Stimulated activated CD8-positive, alpha-beta memory T cell treated with anti-CD3 and anti-CD28 coated beads, Interleukin-2, amount 100 ng/mL, for 1 hour (primary cell): Measurements from ENCODE around the gene NTRK3.
A peak's percentile ranks its signal among the peaks of the same experiment; 100 is the strongest.

ENCODE experiments used
- DNase-seq, 2 donors: peaks; one replicate each; pipeline ENCODE4 v3.0.0-alpha.2; 2020; ENCODE audit warnings: low read depth in 2 of 2

Gene NTRK3

DNA sequence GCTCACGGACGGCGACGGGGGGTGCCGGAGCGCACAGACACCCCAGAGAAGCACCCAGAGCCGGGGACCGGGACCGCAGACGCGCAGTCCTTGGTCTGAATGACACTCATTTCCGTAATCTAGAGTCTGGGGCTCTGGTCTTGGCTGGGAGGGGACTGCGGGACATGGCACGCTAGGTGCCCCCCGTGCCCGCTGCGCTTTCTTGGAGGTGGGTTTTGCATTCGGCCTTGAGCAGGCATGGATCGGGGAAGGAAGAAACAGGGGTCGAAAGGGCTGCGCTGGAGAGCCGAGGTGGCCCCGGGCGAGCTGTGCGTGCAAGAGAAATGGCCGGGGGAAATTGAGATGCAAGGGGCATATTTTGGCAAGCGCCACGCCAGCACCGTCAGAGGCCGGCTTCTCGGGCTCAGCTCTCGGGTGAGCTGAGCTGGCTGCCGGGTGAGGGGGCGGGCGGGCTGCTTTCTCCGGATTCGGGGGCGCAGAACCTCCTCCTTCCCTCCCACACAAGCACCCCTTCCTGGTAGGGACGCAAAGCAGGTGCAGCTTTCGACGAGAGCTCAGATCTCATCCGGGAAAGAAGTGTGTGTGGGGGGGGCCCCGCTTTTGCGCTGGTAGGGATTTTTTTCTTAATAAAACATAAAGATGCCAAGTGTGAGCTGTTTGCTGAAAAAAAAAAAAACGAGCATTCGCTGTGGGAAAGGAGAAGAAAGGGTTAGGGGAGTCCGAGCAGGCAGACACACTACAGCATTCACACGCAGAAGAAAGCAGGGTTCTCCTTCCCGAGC, 963 bp upstream of the NTRK3 start:
- DNase-seq, result no peak

GRCh38 chr15:88255484-88256278, 858 bp downstream of the NTRK3 start:
- no peak for DNase-seq

- no peak for DNase-seq
Measured at GRCh38 chr15:88255087-88255483, 1.5 kb downstream of the NTRK3 start.

DNA sequence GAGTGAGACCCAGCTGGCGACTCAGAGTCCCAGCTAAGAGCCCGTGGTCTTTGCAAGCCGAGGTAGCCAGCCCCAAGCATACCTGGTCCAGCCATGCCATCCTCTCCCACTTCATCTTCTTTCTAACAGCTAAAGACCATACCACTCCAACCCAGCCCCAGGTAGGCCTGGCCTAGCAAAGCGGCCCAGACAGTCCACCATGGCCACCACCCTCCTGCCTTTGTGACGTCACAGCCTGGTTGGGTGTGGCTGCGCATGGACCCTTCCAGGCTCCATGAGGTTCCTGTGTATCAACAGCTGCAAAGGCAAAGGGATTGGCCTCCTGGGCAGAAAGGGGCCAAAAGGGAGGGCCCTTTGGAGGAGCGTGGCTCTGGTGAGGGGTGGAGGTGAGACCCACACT, 4.1 kb downstream of the NTRK3 start:
- no peak for DNase-seq

DNA sequence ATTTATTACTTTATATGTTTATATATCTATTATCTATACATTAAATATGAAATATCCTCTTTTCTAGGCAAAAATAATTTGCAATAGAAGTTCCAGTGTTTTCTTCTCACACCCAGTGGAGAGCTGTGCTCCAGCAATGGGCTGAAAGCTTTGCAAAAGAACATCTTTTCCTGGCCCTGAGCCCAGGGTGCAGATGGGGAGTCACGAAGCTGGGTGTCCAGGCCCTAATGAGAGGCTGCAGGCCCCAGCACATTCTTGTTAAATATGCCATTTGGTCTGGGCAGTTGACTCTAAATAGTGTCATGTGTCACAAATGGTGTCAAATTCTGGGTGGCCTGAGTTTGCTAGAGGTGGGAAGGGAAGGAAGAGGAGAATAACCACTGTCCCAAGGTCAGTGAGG, 5.7 kb downstream of the NTRK3 start:
- no peak for DNase-seq

DNA sequence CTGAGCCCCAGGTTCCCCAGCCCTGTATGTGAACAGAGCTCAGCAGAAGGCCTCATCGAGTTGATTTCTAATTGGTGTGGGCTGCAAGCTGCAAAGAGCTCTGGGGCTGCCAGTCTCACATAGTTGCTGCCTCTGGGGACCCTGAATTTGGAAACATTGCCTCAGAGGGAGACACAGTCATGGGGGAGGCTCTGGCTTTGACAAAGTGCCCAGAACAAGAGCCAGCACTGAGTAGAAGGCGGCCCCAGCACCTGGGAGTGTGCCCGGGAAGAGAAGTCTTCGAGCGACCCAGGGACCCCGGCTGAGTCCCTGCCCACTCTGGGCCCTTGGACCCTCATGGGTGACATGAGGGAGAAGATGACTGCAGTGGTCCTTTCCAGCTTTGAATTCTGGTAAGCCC, 7.3 kb downstream of the NTRK3 start:
- no peak for DNase-seq

GRCh38 chr15:88247914-88248313, 8.6 kb downstream of the NTRK3 start:
- DNase-seq, result no peak

GRCh38 chr15:88246666-88247446, 9.7 kb downstream of the NTRK3 start:
- DNase-seq, result peak; percentile 35 to 52

GRCh38 chr15:88246081-88246480, 10.5 kb downstream of the NTRK3 start:
- DNase-seq, result no peak

DNA sequence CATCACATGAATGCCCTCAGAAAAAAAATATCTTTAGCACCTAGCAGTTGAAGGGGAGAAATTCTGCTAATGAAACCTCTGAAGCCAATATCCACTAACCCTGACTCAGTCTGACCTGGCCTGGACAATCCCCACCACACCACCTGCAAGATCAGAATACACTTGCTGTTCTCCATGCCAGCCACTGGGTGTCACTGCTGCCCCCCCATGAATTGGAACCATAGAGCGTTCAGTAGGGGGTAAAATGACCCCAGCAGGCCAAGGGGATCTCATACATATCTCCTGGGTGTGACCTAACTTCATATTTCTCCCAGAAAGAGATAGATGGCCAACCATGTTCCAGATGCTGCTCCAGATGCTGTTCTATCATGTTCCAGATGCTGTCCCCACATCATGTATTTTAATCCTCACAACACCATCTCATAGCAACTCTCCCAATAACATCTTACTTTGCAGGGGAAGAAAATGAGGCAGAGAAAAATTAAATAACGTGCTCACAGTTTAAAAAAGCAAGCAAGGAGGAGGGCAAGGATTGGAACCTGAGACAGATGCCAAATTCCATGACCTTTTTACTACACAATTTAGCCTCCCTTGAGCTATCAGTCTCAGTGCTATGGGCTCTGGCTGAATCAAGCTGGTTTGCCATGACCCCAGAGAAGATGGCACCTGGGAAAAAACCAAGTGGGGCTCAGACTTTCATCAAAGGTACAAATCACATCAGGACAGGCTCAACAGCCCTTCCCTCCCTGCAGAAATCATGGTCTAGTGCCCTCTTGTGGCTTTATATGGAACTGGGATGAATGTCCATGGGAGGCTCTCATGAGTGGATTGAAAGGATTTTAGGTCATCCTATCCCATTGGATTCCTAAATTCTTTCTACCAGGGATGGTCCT, 12.4 kb downstream of the NTRK3 start:
- no peak for DNase-seq

DNA sequence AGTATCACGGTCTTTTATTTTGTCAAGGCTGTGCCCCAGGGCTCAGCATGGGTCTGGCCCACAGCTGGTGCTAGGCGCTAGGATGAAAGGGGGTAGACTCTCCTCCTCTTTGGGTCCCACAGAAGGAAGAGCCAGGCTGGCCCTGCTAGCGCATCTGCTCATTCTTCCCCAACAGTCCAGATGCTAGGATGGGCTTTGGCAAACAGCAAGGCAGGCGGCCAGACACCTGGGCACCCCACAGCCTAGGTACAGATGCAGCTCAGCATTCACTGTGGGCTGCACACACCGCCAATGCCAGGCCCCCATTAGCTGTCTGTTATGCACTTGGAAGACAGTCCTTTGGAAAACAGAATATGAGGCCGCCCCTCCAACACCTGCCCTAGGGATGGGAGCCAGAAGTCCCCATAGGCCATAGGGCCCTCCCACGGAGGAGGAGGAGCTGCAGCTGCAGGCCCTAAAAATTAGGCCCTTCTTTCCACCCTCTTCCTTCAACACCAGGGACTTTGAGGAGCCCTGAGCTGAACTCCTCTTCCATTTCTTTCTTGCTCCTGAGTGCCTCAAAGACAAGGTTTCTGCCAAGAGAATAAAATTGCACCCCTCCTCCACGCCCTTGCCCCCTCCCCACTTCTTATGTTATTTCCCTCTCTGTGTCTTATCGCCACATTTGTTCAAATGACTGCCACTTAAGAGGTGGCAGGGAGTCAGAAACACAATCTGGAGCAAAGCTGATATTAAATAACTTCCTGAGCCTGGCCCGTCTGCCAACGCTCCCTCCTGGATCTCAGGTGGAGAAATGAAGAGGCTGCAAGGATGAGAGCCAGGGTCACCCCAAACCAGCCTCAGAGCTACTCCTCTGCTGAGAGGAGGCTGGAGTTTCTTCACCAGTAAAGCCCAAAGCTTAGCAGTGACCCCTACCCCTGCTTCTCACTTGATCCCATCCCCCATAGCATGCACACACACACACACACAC, 13.7 kb downstream of the NTRK3 start:
- no peak for DNase-seq

DNA sequence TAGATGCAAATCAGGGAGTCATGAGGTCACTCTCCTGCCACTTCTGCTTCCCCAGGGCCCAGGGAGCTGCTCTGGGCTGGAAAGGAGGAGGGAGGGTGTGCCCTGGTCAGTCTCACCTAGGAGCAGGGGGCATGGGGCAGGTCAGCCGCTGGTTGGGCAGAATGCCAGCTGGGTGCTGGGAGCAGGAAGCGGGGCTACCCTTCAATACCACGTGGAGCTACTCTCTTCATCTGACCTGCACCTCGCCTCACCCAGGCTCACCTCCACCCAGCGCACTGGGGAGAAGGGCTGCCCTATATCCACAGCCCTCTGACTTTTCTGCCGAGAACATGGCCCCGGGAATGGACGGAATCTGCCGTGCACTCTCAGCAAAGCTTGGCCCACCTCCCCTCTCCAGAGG, 15.1 kb downstream of the NTRK3 start:
- DNase-seq, result no peak

GRCh38 chr15:88241060-88241459, 15.5 kb downstream of the NTRK3 start:
- DNase-seq, result no peak

GRCh38 chr15:88239594-88239993, 16.9 kb downstream of the NTRK3 start:
- DNase-seq, result no peak

DNA sequence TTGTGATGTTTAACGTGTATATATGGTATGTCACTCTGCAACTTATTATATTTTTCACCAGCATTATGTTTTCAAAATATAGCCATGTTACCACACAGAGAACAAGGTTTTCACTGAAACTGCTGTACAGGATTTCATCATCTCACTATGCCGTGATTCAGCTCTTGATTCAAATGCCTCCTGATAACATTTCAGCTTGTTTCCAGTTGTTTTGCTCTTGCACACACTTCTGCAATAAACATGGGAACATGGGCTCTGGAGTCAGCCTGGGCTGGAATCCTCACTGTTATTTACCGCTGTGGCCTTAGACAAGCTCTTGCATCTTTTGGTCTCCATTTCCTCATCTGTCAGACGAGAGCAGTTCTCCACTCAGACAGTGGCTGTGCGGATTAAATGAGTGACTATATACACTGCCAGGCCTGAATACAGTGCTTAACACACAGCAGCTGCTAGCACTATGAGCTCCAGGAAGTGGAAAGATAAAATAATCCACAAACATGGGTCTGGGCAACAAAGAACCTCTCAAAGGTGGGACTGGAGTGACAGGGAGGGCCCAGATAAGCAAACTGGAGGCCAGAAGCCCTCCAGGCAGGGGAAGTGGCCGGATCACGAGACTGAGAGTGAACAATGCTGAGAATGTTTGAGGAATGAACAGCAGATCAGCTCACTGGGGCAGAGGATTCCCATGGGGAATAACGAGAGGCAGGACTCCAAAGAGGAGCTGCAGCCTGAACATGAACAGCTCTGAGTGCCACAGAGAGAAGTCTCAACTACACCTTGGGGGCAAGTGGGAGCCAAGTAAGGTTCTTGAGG, 17.7 kb downstream of the NTRK3 start:
- DNase-seq, result no peak

DNA sequence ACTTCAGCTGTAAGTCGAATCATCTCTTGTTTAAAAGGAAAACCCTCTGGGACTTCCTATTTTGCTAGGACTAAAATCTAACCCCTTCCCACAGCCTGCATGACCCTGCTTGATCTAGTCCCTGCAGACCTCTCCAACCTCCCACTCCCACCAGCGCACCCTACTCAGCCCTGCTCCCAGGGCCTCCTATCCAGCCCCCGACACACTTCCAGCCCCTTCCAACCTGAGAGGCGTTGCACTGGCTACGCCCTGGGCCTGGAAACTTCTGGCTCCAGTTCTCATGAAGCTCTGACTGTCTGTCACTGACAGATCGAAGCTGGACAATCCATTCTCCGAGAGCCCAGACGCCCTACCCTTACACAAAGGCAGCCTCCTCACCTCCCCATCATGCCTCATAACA, 21.8 kb downstream of the NTRK3 start:
- DNase-seq, result no peak

- DNase-seq, result no peak
Measured at GRCh38 chr15:88233921-88234320, 22.6 kb downstream of the NTRK3 start.

DNA sequence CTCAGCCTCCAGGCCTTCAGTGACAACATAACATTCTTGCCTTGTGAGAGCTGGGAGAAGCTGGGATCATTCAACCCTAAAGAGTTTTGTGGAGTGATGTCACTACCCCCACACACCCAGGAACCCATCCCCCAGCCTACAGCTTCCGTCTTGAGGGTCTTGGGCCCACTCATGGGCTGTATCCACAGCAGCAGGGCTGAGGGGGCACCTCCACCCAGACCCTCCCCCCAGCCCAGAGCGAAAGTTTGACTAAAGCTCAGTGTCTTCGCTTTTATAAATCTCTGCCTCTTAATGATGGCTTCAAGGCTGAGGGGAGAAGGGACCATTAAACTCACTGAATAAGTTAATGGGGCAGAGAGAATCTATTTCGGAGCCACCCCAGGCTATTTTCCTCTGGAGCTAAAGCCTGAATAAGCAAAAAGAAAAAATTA, 23.8 kb downstream of the NTRK3 start:
- DNase-seq, result no peak

GRCh38 chr15:88231909-88232644, 24.5 kb downstream of the NTRK3 start:
- DNase-seq, result no peak
